ENCODE results near the gene CHST13.

CHST13 gene

GRCh38 chr3:126541628-126542339, 17.8 kb downstream of the CHST13 start:
- peak; percentile 24 for DNase-seq (ENCODE audit: low spot score)

DNA sequence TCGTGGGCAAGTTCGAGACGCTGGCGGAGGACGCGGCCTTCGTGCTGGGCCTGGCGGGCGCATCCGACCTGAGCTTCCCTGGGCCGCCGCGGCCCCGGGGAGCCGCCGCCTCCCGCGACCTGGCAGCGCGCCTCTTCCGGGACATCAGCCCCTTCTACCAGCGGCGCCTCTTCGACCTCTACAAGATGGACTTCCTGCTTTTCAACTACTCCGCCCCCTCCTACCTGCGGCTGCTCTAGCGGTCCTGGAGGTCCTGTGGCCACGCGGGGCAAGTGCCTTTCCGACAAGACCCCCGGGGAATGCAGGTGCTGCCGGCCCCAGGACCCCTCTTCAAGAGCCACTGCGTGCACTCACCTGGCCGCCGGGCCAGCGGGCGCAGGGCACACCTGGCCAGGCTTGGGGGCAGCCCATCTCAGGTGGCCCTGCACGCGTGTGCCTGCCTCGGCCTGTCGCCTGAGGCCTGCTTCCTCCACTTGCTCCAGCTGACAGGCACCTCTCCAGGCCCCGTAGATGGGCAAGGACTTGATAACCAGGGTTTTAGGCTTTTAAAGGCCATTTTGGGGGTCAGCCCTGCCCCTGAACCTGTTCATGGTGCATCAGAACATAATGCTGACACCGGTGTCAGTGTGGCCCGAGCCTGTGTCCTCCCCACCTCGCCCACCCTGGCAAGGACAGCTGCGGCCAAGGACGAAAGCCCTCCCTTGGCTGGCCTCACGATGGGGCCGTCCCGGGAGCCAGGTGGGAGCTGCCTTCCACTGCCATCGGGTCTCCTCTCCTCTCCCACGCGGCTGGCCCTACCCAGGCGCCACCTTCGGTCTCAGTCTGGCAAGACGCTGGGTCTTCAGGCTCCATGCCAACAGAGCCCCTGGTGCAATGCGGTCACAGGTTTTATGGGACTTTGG, 18.6 kb downstream of the CHST13 start:
- DNase-seq (ENCODE audit: low spot score), result peak; percentile 24

- peak; percentile 14 for DNase-seq (ENCODE audit: low spot score)
These were observed 19.6 kb downstream of the CHST13 start for GRCh38 chr3:126543457-126544061.

DNA sequence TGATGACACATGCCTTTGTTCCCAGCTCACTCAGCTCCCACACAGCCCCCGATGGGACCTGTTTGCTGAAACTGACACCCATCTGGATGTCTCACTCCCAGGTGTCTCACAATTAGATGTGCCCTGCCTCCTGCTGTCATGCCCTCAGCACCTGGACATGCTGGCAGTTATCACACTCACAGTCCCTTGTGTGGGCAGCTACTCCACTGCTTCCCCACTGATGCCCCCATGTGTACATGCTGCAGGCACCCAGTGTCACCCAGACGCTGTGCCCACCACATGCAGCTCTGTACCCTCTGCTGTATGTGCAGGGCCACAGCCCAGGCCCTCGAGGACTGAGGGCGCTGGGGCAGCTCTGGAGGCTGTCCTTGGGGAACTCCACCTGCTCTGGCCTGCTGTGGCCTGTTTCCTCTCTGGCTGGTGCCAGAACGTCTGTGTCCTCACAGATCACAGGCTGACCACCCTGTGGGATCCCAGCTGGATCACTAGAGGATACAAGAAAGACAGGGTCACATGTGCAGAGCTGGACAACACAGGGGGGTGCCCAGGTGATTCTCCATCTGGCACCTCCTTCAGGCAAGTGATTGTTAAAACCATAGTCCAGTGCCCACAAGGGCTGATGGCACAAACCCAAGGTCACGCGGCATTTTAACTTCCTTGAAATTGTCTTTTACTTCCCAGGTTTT, 20.8 kb downstream of the CHST13 start:
- DNase-seq (ENCODE audit: low spot score), result peak; percentile 11

GRCh38 chr3:126545544-126545943, 21.6 kb downstream of the CHST13 start:
- peak; percentile 4 for DNase-seq (ENCODE audit: low spot score)

- peak; percentile 4 for DNase-seq (ENCODE audit: low spot score)
These were observed 22.1 kb downstream of the CHST13 start for GRCh38 chr3:126546013-126546412.

- peak; percentile 5 for DNase-seq (ENCODE audit: low spot score)
These were observed 22.7 kb downstream of the CHST13 start for GRCh38 chr3:126546549-126547239.

DNA sequence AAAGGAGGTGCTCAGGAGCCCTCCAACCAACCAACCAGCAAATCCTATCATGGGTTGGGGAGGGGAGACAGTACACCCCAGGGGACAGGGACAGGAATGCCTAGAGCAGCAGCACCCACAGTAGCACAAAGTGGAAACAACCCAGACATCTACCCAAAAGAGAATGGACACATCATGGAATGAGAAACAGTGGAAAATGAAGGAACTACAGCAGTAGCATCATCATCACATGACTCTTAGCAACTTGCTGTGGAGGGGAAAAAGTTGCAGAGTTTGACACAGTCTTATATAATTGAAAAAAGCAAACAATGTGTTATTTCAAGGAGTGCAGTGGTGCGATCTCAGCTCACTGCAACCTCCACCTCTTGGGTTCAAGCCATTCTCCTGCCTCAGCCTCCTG, 23.8 kb downstream of the CHST13 start:
- DNase-seq (ENCODE audit: low spot score), result peak; percentile 4

- peak; percentile 22 for DNase-seq (ENCODE audit: low spot score)
These were observed 24.9 kb downstream of the CHST13 start for GRCh38 chr3:126548556-126549466.

GRCh38 chr3:126549861-126550487, 26.0 kb downstream of the CHST13 start:
- DNase-seq (ENCODE audit: low spot score), result peak; percentile 21

- DNase-seq (ENCODE audit: low spot score), result peak; percentile 24
These were observed 26.6 kb downstream of the CHST13 start for GRCh38 chr3:126550488-126551051.

DNA sequence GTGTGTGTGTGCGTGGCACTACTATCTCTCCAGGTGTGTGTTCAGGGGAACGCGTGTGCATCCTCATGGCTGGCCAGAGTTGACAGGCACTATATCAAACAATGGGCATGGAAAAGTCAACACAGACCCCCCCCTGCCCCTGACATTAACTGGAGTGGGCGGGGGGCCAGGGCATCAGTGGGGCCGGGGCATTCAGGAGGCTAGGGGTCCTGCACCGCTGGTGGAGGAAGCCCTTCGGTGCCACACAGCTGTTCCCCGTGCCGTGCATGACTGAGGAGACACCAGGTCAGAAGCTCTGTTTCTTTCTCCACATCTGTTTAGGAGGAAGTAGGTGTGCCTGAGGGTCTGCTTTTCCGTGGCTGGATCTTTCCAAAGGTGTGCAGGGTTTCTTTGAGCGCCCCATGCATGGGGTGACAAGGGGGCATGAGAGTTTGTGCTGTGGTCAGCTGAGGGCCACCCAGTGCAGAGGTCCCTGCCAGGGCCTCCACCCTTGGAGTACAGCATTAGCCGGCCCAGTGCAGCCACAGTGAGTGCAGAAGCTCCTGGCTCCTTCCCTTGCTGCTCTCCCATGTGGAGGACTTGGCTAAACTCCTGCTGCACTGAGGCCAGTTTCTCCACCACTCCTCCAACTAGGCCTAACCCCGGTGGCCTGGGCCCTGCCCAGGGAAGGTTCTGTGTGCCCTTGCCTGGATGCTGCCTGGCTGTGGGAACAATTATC, 27.3 kb downstream of the CHST13 start:
- peak; percentile 12 for DNase-seq (ENCODE audit: low spot score)

DNA sequence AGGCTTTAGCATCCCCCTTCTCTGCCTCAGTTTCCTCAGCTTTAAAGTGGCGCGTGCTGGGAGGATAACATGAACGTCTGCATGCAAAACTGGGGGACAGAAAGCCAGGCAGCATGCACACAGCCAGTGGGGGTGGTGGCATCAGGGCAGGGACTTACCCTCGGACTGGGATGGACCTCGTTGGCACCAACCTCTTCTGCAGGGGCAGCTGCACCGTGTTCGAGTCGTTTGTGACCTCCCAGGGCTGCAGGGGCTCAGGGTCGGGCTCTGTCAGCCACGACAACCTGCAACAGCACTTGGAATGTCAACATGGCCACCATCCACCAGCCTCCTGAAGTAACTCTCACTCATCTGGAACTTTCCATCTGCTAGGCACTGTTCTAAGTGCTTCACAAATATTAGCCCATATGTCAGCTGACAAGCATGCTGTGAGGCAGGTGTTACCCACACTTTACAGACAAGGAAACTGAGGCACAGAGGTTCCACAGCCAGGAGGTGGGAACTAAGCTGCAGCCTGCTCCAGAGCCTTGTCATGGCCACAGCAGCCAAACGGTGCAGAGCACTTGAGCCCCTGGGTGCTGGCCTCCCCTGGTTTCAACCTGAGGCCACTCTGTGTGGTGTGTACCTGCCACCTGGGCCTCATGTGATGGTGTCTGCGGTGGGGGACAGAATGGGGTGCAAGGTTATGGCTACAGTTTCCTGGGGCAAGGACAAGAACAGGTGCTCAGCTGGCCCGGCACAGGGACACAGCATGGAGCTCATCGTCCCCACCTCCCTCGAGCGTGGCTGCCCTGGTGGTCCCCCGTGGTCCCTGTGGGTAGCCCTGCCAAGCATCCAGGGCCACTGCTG, 28.1 kb downstream of the CHST13 start:
- DNase-seq (ENCODE audit: low spot score), result peak; percentile 18

DNA sequence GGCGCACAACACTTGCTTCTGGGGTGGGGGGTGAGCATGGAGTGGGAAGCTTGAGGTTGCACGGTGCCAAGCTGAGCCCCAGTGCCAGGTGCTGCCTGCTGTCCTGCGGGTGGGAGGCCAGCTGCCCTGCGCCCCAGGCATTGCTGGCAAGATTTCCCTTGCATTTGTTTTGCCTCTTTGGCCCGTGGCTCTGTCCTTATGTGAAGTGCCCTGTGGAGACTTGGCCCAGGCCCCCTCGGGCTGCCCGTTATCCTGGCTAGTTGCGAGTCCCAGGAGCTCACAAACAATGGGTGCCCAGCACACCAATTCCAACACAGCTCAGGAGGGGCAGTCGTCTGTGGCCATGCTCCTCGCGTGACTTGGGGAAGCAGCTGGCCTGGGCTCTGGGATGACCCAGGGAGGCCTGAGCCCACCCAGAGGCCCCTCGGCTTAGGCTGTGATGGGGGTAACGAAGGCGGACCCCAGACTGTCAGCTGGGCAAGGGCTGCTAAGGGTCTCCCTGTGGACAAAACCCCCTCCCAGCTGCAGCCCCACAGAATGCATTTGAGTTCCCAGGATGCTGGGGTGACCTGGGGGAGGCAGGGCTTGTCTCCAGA, 28.8 kb downstream of the CHST13 start:
- peak; percentile 17 for DNase-seq (ENCODE audit: low spot score)

GRCh38 chr3:126553284-126554084, 29.5 kb downstream of the CHST13 start:
- peak; percentile 8 for DNase-seq (ENCODE audit: low spot score)
